ENCODE measurements around the gene SPDYE4.

The SPDYE4 gene

GRCh38 chr17:8801135-8801840, 42.9 kb upstream of the SPDYE4 start:
- DNase-seq (ENCODE audit: low read depth): no peak
- H3K4me3 ChIP-seq (ENCODE audit: low read depth, low read length): no peak overlapping the region
- TF ChIP-seq MAX (IDR thresholded peaks at IDR 0.05; ENCODE audit: low read depth, low read length): no peak
- no peak for TF ChIP-seq CTCF (IDR thresholded peaks at IDR 0.05; ENCODE audit: low read depth, low read length)
- no peak for TF ChIP-seq MYC (IDR thresholded peaks at IDR 0.05; ENCODE audit: low read depth, low read length)
- no peak for TF ChIP-seq POLR2A (IDR thresholded peaks at IDR 0.05; ENCODE audit: extremely low read depth, insufficient read length)

- no peak overlapping the region for H3K4me3 ChIP-seq (ENCODE audit: low read depth, low read length)
- no peak for DNase-seq (ENCODE audit: low read depth)
- TF ChIP-seq POLR2A (IDR thresholded peaks at IDR 0.05; ENCODE audit: extremely low read depth, insufficient read length) (no peak), MYC (IDR thresholded peaks at IDR 0.05; ENCODE audit: low read depth, low read length) (no peak), CTCF (IDR thresholded peaks at IDR 0.05; ENCODE audit: low read depth, low read length) (no peak), MAX (IDR thresholded peaks at IDR 0.05; ENCODE audit: low read depth, low read length) (no peak)
Observed at GRCh38 chr17:8800656-8801055, 42.3 kb upstream of the SPDYE4 start.

GRCh38 chr17:8799570-8800212, 41.3 kb upstream of the SPDYE4 start:
- H3K4me3 ChIP-seq (ENCODE audit: low read depth, low read length): no peak overlapping the region
- TF ChIP-seq POLR2A (IDR thresholded peaks at IDR 0.05; ENCODE audit: extremely low read depth, insufficient read length) (no peak), MYC (IDR thresholded peaks at IDR 0.05; ENCODE audit: low read depth, low read length) (no peak), MAX (IDR thresholded peaks at IDR 0.05; ENCODE audit: low read depth, low read length) (no peak), CTCF (IDR thresholded peaks at IDR 0.05; ENCODE audit: low read depth, low read length) (no peak)
- no peak for DNase-seq (ENCODE audit: low read depth)

GRCh38 chr17:8798846-8799569, 40.7 kb upstream of the SPDYE4 start, which contains the start of gene MFSD6L:
MFSD6L (minus strand) TSS chr17:8799365; CDS start chr17:8799120, 245 bp downstream.
- no peak for DNase-seq (ENCODE audit: low read depth)
- no peak within 1 kb of the TSS for H3K4me3 ChIP-seq (ENCODE audit: low read depth, low read length)

More at GRCh38 chr17:8798846-8799569, 40.7 kb upstream of the SPDYE4 start, which contains the start of gene MFSD6L:
- no peak for TF ChIP-seq MAX (IDR thresholded peaks at IDR 0.05; ENCODE audit: low read depth, low read length)
- TF ChIP-seq MYC (IDR thresholded peaks at IDR 0.05; ENCODE audit: low read depth, low read length): no peak
- TF ChIP-seq POLR2A (IDR thresholded peaks at IDR 0.05; ENCODE audit: extremely low read depth, insufficient read length): no peak
- no peak for TF ChIP-seq CTCF (IDR thresholded peaks at IDR 0.05; ENCODE audit: low read depth, low read length)
